ENCODE results near the gene PTAFR.

DNA sequence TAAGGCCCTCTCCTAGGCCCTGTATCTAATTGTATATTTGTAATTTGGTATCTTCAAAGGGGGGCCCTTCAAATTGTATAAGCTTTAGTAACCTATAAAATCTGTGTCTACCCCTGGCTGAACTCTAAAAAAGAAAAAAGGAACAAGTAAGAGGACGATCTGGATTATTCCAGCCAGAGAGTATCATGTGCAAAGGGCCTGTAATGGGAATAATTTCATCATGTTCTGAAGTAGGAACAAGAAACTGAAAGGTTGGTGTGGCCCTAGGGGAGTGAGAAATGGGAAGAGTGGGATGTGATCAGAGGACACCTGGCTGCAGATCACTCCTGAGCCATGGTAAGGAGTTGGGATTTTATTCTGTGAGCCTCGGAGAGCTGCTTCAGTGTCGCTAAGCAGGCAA is 14.7 kb downstream of the PTAFR start:
- TF ChIP-seq, protein P1, sequence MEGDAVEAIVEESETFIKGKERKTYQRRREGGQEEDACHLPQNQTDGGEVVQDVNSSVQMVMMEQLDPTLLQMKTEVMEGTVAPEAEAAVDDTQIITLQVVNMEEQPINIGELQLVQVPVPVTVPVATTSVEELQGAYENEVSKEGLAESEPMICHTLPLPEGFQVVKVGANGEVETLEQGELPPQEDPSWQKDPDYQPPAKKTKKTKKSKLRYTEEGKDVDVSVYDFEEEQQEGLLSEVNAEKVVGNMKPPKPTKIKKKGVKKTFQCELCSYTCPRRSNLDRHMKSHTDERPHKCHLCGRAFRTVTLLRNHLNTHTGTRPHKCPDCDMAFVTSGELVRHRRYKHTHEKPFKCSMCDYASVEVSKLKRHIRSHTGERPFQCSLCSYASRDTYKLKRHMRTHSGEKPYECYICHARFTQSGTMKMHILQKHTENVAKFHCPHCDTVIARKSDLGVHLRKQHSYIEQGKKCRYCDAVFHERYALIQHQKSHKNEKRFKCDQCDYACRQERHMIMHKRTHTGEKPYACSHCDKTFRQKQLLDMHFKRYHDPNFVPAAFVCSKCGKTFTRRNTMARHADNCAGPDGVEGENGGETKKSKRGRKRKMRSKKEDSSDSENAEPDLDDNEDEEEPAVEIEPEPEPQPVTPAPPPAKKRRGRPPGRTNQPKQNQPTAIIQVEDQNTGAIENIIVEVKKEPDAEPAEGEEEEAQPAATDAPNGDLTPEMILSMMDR (IDR thresholded peaks at IDR 0.05; ENCODE audit: low read depth, low read length, poor library complexity, severe bottlenecking), result no peak
- no peak for TF ChIP-seq EZH2phosphoT487 (IDR thresholded peaks at IDR 0.05; ENCODE audit: borderline replicate concordance, low read length)
